Activated T-cell treated with anti-CD3 and anti-CD28 coated beads for 24 hours (primary cell): ENCODE results near the gene CENPS.
"Not testable (repeated sequence)": the region's sequence is repeated elsewhere in the genome, so short reads cannot be mapped to it uniquely, and the experiment has no call there.

Experiments used
- DNase-seq: peaks from one replicate; pipeline ENCODE4 v3.0.0-alpha.2; 2020; ENCODE audit warnings: low read depth

The CENPS gene

GRCh38 chr1:10430216-10431069 is at the start of gene CENPS:
CENPS (plus strand) TSS chr1:10430433; CDS start chr1:10430518, 85 bp downstream.
- peak; percentile 89 for DNase-seq

DNA sequence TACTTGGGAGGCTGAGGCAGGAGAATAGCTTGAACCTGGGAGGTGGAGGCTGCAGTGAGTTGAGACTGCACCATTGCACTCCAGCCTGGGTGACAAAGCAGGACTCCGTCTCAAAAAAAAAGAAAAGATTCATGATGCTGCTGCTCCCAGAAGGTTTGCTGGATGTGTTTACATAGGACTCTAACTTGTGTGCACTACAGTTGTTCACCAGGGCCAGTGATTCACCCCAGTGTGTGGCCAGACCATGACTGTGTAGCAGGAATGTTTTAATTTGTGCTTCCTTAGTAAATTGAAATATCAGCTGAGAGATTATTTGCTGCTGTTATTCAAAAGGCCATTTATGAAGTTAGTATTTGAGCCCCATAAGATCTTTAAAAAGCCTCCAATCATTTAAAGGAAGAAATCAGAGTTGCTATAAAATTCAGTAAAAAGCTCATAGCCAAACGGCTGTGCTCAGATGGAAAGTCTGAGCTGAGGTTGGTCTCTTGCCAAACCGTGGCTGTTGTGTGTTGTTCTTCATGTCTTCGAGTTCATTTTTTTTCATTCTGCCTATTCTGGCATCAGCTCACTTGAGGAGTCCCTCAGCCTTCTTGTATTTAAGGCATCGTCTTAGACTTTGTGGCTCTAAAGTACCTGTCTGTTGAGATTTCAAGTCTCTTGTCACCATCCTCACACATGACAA is 49.5 kb upstream of the CENPS start:
- no peak for DNase-seq

DNA sequence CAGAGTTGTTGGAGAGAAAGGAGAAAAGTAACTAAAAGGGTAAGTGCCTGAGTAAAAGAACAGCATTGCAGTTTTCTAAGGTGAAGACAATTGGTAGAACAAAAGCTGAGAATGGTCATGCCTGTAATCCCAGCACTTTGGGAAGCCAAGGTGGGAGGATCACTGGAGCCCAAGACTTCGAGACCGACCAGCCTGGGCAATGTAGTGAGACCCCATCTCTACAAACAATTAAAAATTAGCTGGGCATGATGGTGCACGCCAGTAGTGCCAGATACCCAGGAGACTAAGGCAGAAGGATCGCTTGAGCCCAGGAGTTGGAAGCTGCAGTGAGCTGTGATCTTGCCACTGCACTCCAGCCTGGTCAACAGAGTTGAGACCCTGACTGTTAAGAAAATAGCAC is 46.6 kb upstream of the CENPS start:
- DNase-seq: no peak

- DNase-seq: no peak
These were observed 46.0 kb upstream of the CENPS start for GRCh38 chr1:10384219-10384618.

GRCh38 chr1:10386761-10387676 is 43.2 kb upstream of the CENPS start:
- no peak for DNase-seq

DNA sequence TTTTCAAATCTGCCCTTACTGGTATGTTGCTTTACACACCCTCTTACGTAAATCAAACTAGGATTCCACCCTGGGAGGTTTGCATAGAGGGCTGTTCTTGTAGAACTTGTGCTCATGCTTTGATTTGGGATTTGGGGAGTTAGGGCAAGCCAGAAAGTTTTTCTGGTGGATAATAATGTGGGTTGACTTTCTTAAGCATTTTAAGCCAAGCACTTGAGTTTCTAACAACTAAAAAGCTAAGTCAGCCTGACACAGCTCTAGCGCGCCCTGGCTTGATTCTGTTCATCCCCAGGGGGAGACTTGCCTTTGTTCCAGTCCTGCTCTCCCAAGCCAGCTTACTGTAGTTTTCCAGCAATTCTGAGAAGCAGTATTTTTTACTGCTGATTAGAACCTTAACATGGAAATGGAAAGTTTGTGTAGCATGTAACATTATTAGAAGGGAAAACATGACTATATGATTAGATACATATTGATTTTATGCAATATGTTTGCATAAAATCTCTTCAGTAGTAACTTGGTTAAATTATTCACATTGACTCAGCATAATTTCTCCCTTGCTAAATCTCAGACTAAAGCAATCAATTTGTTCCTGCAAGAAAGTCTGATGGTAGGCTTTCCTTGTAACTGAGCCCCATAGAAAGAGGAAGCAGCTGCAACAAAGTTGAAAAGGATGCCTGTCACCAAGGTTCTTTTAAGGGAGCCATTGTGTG is 42.4 kb upstream of the CENPS start:
- no peak for DNase-seq

GRCh38 chr1:10388387-10388715 is 41.9 kb upstream of the CENPS start:
- DNase-seq: no peak

- DNase-seq: no peak
These were observed 40.8 kb upstream of the CENPS start for GRCh38 chr1:10389271-10389973.

GRCh38 chr1:10396870-10397269 is 33.4 kb upstream of the CENPS start:
- no peak for DNase-seq

- DNase-seq: no peak
These were observed 31.9 kb upstream of the CENPS start for GRCh38 chr1:10398278-10398733.

DNA sequence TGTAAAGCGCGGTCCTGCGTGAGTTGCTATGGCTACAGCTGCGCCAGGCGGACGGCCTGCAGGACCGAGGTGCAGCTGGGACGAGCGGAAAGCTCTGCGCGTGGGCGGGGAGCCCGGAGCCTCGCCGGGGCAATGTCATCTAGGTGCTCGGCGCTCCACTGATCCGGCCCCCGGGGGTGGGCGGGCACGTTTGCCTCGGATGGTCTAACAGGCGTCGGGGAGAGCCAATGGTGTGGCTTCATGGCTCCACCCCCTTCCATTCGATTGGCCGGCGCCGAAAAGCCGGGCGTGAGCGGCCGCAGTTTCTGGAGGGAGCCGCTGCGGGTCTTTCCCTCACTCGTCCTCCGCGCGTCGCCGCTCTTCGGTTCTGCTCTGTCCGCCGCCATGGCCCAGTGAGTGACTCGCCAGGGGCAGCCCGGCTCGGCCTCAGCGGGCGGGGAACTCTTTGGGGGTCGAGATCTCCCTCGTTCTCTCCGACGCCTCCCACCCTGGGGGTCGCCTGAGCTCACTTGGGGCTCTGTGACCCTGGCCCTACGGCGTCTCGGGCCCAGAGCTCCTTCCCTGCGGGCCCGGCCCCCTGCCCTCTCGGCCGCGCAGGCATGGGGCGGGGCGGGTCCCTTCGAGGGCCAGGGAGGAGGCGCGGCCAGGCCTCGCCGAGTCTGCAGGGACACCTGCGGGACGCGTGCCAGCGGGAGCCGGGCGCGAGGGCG is 31.3 kb upstream of the CENPS start, which contains the start of gene PGD:
Gene PGD, plus strand, starts transcription at position 331 of the 710 bp plus-strand sequence. Its CDS starts 54 bp downstream, at position 385.
- DNase-seq: peak; percentile 97

GRCh38 chr1:10399444-10399941 is 30.7 kb upstream of the CENPS start:
- DNase-seq: no peak

- DNase-seq: no peak
These were observed 30.2 kb upstream of the CENPS start for GRCh38 chr1:10400013-10400412.

DNA sequence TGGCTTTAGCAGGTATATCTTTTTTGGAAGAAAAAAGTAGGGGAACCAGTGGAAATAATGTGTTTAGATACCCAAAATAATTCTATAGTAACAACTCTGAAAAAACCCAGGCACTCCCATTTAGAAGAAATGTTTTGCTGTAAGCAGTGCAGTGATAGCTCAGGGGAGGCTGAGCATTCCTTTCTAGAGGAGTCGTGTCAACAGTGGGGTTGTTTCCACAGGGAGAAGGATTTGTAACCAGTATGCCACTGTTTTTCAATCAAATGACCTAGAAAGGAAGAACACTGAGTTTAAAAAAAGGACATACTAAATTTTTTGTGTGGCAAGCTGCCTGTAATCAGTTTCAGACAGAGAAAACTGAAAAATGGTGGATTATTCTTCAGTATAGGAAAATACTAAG is 29.0 kb upstream of the CENPS start:
- DNase-seq: no peak

GRCh38 chr1:10402729-10403274 is 27.4 kb upstream of the CENPS start:
- no peak for DNase-seq

DNA sequence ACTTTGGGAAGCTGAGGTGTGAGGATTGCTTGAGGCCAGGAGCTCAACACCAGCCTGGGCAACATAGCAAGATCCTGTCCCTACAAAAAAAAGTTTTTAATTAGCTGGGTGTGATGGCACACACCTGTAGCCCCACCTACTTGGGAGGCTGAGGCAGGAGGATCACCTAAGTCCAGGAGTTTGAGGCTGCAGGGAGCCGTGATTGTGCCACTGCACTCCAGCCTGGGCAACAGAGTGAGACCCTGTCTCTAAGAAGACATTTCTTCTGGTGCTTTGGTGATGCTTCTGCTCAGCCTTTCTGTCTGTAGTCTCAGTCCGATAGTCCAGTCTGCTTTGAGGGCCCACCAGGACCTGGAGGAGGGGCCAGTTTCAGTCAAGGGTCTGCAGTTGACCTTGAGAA is 23.0 kb upstream of the CENPS start:
- no peak for DNase-seq

- no peak for DNase-seq
These were observed 14.9 kb upstream of the CENPS start for GRCh38 chr1:10415211-10415930.

DNA sequence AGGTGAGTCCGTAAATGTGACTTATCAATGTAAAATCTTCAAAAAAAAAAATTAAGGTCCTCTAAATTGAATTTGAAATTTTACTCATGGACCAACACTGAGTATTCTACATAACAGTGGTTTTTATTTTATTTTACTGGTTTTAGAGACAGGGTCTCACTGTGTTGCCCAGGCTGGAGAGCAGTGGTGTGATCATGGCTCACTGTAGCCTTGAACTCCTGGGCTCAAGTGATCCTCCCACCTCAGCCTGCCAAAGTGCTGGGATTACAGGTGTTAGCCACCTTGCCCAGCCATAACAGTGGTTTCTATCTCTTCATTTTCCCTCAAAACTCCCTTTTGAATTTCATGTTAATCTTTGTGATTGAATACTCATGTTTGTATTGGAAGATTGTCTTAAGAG is 14.3 kb upstream of the CENPS start:
- DNase-seq: not testable (repeated sequence)

GRCh38 chr1:10418741-10419140 is 11.5 kb upstream of the CENPS start:
- DNase-seq: not testable (repeated sequence)
